DND-41 (cell line): ENCODE results near the gene SNRNP27.
"Not testable (repeated sequence)": the region's sequence is repeated elsewhere in the genome, so short reads cannot be mapped to it uniquely, and the experiment has no call there.

Source experiments
- ATAC-seq: fragments of 200-7000 bp; cut with Tn5 transposase; 3 replicates; pipeline ENCODE4 v1.9.1; 2021; ENCODE audit warnings: low read depth; ENCODE audit not compliant: insufficient read depth
- DNase-seq: peaks from one replicate; pipeline ENCODE4 v3.0.0-alpha.2; 2020
- H2AFZ ChIP-seq: 2 replicates; pipeline ENCODE4 v1.6.0; 2012; ENCODE audit warnings: low read depth, low read length
- H3K27ac ChIP-seq: 2 replicates; pipeline ENCODE4 v1.5.1; 2012; ENCODE audit warnings: low read length, inconsistent platforms
- H3K27me3 ChIP-seq: fragments of 200-600 bp; sonication (generic); 2 replicates; pipeline ENCODE4 v1.6.0; 2012; ENCODE audit warnings: low read length, mild to moderate bottlenecking, inconsistent platforms; ENCODE audit not compliant: insufficient read depth, poor library complexity
- H3K36me3 ChIP-seq: 2 replicates; pipeline ENCODE4 v1.5.1; 2012; ENCODE audit warnings: low read length, inconsistent platforms; ENCODE audit not compliant: insufficient read depth
- H3K4me1 ChIP-seq: 2 replicates; pipeline ENCODE4 v1.5.1; 2012; ENCODE audit warnings: mild to moderate bottlenecking, low read length; ENCODE audit not compliant: insufficient read depth
- H3K4me2 ChIP-seq: 2 replicates; pipeline ENCODE4 v1.6.0; 2012; ENCODE audit warnings: mild to moderate bottlenecking, moderate library complexity, low read length, inconsistent platforms; ENCODE audit not compliant: insufficient read depth
- H3K4me3 ChIP-seq, 2 experiments: fragments of 200-600 bp in 1 of 2; shearing (Covaris generic) in 1 of 2; 2 replicates each; pipeline ENCODE4 v1.5.1; 2012 to 2016; ENCODE audit warnings: inconsistent platforms in 2 of 2, low read length in 2 of 2, mild to moderate bottlenecking in 2 of 2, low read depth in 1 of 2, moderate library complexity in 1 of 2
- H3K79me2 ChIP-seq: 2 replicates; pipeline ENCODE4 v1.6.0; 2012; ENCODE audit warnings: low read length, inconsistent platforms; ENCODE audit not compliant: insufficient read depth
- H3K9ac ChIP-seq: 2 replicates; pipeline ENCODE4 v1.6.0; 2012; ENCODE audit warnings: low read depth, mild to moderate bottlenecking, inconsistent platforms, low read length, moderate library complexity
- H3K9me3 ChIP-seq: 2 replicates; pipeline ENCODE4 v1.5.1; 2012; ENCODE audit warnings: low read length, moderate library complexity, mild to moderate bottlenecking, inconsistent platforms; ENCODE audit not compliant: insufficient read depth, severe bottlenecking
- H4K20me1 ChIP-seq: 2 replicates; pipeline ENCODE4 v1.6.0; 2012; ENCODE audit warnings: low read length; ENCODE audit not compliant: insufficient read depth
- EZH2 ChIP-seq: IDR thresholded peaks from 3 replicates; pipeline ENCODE4 v1.6.1; 2012; ENCODE audit warnings: borderline replicate concordance, low read depth, mild to moderate bottlenecking, moderate library complexity, low read length, inconsistent platforms; ENCODE audit not compliant: severe bottlenecking
- TF ChIP-seq, protein P1 (sequence below): IDR thresholded peaks from 2 replicates; pipeline ENCODE4 v1.5.1; 2012; ENCODE audit warnings: borderline replicate concordance, low read length, moderate library complexity, mild to moderate bottlenecking; ENCODE audit not compliant: poor library complexity, severe bottlenecking; ENCODE audit errors: extremely low read depth

The SNRNP27 gene

DNA sequence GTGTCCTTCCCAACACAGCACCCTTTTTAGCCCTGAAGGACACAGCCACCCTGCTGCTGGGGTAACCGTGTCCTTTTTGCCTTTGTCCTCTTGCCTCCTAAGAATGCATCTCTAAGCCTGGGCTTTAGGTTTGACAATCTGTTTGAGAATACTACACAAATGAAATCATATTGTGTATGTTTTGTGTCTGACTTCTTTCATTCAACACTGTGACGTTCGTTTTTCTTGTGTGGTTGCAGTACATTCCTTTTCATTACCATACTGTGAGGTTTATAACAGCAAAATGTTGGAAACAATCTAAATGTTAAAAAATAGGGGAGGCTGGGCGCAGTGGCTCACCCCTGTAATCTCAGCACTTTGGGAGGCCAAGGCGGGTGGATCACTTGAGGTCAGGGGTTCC is 56.5 kb downstream of the SNRNP27 start:
- TF ChIP-seq, protein P1, sequence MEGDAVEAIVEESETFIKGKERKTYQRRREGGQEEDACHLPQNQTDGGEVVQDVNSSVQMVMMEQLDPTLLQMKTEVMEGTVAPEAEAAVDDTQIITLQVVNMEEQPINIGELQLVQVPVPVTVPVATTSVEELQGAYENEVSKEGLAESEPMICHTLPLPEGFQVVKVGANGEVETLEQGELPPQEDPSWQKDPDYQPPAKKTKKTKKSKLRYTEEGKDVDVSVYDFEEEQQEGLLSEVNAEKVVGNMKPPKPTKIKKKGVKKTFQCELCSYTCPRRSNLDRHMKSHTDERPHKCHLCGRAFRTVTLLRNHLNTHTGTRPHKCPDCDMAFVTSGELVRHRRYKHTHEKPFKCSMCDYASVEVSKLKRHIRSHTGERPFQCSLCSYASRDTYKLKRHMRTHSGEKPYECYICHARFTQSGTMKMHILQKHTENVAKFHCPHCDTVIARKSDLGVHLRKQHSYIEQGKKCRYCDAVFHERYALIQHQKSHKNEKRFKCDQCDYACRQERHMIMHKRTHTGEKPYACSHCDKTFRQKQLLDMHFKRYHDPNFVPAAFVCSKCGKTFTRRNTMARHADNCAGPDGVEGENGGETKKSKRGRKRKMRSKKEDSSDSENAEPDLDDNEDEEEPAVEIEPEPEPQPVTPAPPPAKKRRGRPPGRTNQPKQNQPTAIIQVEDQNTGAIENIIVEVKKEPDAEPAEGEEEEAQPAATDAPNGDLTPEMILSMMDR: no peak
- no peak for TF ChIP-seq EZH2
- Histone ChIP-seq H3K9ac (no peak overlapping the region), H2AFZ (no peak overlapping the region), H4K20me1 (no peaks in the 10 kb centered on the region), H3K27me3 (no peaks in the 10 kb centered on the region), H3K4me1 (peaks cover 26% of the 10 kb centered on the region), H3K4me2 (no peak overlapping the region), H3K79me2 (no peaks in the 10 kb centered on the region), H3K9me3 (no peaks in the 10 kb centered on the region), H3K4me3 (no peak overlapping the region), H3K27ac (no peak overlapping the region), H3K36me3 (no peaks in the 10 kb centered on the region)
- DNase-seq (no peak), ATAC-seq (no peak)

DNA sequence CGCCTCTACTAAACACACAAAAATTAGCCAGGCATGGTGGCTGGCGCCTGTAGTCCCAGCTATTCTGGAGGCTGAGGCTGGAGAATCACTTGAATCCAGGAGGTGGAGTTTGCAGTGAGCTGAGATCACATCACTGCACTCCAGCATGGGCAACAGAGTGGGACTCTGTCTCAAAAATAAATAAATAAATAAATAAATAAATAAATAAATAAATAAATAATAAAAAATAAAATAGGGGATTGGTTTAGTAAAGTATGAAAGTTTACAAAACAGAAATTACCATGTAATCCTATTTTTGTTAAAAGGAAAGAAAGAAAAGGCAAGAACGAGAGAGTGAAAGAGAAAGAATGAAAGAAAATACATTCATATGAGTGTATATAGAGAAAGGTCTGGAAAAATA is 56.9 kb downstream of the SNRNP27 start:
- H2AFZ ChIP-seq, H3K27me3 ChIP-seq, H3K36me3 ChIP-seq, H3K9me3 ChIP-seq, H3K4me3 ChIP-seq, H3K4me2 ChIP-seq, H3K27ac ChIP-seq, DNase-seq, H4K20me1 ChIP-seq, ATAC-seq, H3K9ac ChIP-seq, H3K79me2 ChIP-seq: not testable (repeated sequence)
- H3K4me1 ChIP-seq: peaks cover 21% of the 10 kb centered on the region

DNA sequence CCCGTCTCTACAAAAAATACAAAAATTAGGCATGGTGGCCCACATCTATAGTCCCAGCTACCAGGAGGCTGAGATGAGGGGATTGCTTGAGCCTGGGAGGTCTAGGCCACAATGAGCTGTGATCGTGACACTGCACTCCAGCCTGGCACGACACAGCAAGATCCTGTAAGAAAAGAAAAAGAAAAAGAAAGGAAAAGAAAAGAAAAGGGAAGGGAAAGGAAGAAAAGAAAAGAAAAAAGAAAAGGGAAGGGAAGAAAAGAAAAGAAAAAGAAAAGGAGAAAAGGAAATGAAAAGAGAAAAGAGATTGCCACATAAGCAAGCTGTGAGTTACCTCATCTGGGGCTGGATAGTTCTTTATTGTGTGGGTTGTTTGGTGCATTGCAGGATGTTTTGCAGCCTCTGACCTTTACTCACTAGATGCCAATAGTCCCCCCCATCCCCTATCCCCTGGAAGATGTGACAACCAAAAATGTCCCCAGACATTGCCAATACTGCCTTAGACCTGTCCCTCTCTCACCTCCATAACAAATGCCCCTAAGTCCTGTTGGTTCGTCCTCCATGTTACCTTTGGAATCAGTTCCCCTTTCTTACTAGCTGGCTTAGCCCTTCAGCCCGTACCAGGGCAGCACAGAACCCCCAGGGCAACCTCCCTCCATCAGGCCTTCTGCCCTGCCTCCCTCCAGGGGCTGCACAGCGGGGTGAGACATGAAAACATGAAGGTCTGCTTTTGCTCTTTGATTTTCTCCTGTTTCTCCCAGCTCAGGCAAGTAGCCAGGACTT is 58.8 kb downstream of the SNRNP27 start:
- Histone ChIP-seq H3K9me3 (no peaks in the 10 kb centered on the region), H3K4me1 (peaks cover 15% of the 10 kb centered on the region), H4K20me1 (no peaks in the 10 kb centered on the region), H3K4me2 (no peak overlapping the region), H3K36me3 (no peaks in the 10 kb centered on the region), H3K79me2 (no peaks in the 10 kb centered on the region), H3K27me3 (no peaks in the 10 kb centered on the region), H3K9ac (no peak overlapping the region), H3K27ac (no peak overlapping the region), H2AFZ (no peak overlapping the region), H3K4me3 (no peak overlapping the region)
- no peak for DNase-seq
- ATAC-seq: no peak
- no peak for TF ChIP-seq EZH2
- TF ChIP-seq, protein P1: no peak

DNA sequence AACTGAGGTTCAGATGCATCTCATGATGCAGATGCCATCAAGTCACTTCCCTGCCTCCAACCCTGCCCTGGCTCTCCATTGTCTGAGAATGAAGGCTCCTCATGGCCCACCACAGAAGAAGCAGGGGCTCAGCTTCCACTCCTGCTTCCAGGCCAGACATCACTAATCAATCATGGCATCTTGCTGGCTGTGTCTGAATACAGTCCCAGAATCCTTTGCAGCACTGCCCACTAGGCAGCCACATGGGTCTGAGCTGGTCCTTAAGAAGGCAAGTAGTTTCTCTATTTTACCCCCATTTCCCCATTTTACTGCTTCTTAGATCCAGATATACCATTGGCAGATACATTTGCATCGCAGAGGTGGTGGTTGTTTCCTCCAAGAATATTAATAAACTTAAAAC is 60.3 kb downstream of the SNRNP27 start:
- Histone ChIP-seq H3K9ac (no peak overlapping the region), H3K27ac (no peak overlapping the region), H3K36me3 (no peaks in the 10 kb centered on the region), H3K4me1 (peaks cover 27% of the 10 kb centered on the region), H4K20me1 (no peaks in the 10 kb centered on the region), H3K4me3 (no peak overlapping the region), H3K9me3 (no peaks in the 10 kb centered on the region), H3K79me2 (no peaks in the 10 kb centered on the region), H3K27me3 (no peaks in the 10 kb centered on the region), H2AFZ (no peak overlapping the region), H3K4me2 (no peak overlapping the region)
- no peak for ATAC-seq
- DNase-seq: no peak
- TF ChIP-seq, protein P1: no peak
- TF ChIP-seq EZH2: no peak
